GM18861 (cell line): Measurements from ENCODE around the gene KIAA1217.

ENCODE experiments used
- ATAC-seq: cut with Tn5 transposase; IDR thresholded peaks from one replicate; pipeline ENCODE4 v1.9.1; 2021; ENCODE audit not compliant: unreplicated experiment

KIAA1217 gene

GRCh38 chr10:24394461-24395190, 185.7 kb downstream of the KIAA1217 start:
- no peak for ATAC-seq

- no peak for ATAC-seq
Measured at GRCh38 chr10:24396396-24396795, 187.5 kb downstream of the KIAA1217 start.

GRCh38 chr10:24397662-24398061, 188.7 kb downstream of the KIAA1217 start:
- no peak for ATAC-seq

GRCh38 chr10:24404567-24404966, 195.6 kb downstream of the KIAA1217 start:
- no peak for ATAC-seq

- no peak for ATAC-seq
Measured at GRCh38 chr10:24405635-24406034, 196.7 kb downstream of the KIAA1217 start.

GRCh38 chr10:24406809-24407483, 198.0 kb downstream of the KIAA1217 start:
- ATAC-seq = no peak

- no peak for ATAC-seq
Measured at GRCh38 chr10:24407928-24408327, 199.0 kb downstream of the KIAA1217 start.

GRCh38 chr10:24408365-24408764, 199.4 kb downstream of the KIAA1217 start:
- no peak for ATAC-seq

GRCh38 chr10:24414597-24414996, 205.7 kb downstream of the KIAA1217 start:
- no peak for ATAC-seq

GRCh38 chr10:24415455-24416125, 206.7 kb downstream of the KIAA1217 start:
- no peak for ATAC-seq

GRCh38 chr10:24416248-24416647, 207.3 kb downstream of the KIAA1217 start:
- no peak for ATAC-seq

GRCh38 chr10:24417053-24417452, 208.1 kb downstream of the KIAA1217 start:
- ATAC-seq = no peak

GRCh38 chr10:24418532-24418931, 209.6 kb downstream of the KIAA1217 start:
- no peak for ATAC-seq

GRCh38 chr10:24419066-24419465, 210.1 kb downstream of the KIAA1217 start:
- ATAC-seq = no peak

- ATAC-seq = no peak
Measured at GRCh38 chr10:24425151-24425550, 216.2 kb downstream of the KIAA1217 start.

- no peak for ATAC-seq
Measured at GRCh38 chr10:24427678-24428409, 218.9 kb downstream of the KIAA1217 start.

- ATAC-seq = no peak
Measured at GRCh38 chr10:24428410-24428782, 219.5 kb downstream of the KIAA1217 start.

- no peak for ATAC-seq
Measured at GRCh38 chr10:24430591-24430990, 221.7 kb downstream of the KIAA1217 start.

- ATAC-seq = no peak
Measured at GRCh38 chr10:24432478-24433416, 223.8 kb downstream of the KIAA1217 start.

GRCh38 chr10:24433705-24434104, 224.8 kb downstream of the KIAA1217 start:
- no peak for ATAC-seq
